GM19395 (cell line): ENCODE results near the gene CTNNAL1.
"Not testable (repeated sequence)": the region's sequence is repeated elsewhere in the genome, so short reads cannot be mapped to it uniquely, and the experiment has no call there.

Experiments
- ATAC-seq: cut with Tn5 transposase; IDR thresholded peaks from one replicate; pipeline ENCODE4 v1.9.1; 2021; ENCODE audit warnings: mild to moderate bottlenecking, moderate library complexity; ENCODE audit not compliant: unreplicated experiment

The CTNNAL1 gene

DNA sequence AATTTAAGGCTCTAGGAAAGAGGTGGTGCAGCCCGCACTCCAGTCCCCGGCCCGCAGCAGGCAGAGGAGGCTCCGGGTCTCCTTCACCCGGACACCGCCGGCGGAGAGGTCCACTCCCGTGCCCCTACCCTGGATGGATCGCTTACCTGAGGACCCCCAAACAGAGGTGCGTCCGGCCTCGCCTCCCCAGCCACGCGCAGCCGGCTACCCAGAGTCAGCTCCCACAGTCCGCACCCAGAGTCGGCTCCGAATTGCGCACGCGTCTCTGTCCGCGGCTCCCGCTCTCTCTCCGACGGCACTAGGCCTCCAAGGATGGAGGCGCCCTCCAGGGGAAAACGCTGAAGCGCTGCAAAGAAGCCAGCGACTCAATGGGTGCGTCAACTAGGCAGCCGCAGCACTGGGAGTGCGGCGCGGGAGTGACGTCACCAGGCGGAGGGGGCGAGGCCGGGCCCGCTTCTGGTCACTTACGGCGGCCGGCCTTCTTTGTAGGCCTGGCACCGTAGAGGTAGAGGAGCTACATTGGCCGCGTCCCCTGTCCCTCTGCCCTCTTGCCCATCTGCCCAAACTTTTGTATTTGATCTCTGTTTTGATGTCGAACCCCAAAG is 79.5 kb downstream of the CTNNAL1 start, which contains the start of gene ELP1:
Gene ELP1, minus strand, starts transcription at position 407 of the 605 bp plus-strand sequence. CDS start 2,978 bp downstream, outside the sequence.
- ATAC-seq: peak; percentile 87

DNA sequence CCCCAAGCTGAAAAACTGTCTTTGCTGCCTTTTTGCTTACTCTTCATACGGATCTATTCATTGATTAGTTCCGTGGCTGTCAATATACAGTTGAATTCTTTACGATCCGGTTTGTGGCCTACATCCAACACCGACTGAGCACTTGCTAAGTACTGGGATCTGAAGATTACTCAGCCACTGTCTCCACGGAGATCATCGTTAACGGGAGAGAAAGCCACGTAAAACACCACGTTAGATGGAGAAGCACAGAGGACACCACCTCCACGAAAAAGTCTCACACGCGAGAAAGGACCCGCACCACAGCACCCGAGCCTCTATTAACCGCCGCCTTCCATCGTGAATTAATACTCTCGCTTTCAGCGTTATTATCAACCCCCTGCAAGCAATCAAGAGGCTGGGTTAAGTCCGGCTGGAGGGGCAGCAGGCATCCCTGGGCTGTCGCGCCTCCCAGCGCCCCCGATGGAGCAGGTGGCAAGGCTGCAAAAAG is 80.0 kb downstream of the CTNNAL1 start:
- ATAC-seq: no peak

DNA sequence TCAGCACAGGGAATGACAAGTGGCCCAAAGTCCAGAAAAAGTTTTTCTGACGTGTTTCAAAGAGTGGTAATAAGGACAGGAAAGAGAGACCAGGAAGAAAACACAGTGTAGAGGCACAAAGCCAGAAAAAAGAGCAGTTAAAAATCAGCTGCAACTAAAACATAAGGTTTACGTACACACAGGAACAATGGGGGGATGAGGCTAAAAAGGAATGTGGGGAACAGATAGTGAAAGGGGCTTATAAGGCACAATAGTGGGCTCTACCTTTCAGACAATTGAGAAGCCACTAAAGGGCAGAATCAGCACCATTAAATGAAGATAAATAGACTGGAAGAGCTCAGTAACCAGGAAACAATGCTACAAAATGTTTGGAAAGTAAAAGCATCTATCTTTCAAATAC is 84.9 kb downstream of the CTNNAL1 start:
- ATAC-seq: no peak

DNA sequence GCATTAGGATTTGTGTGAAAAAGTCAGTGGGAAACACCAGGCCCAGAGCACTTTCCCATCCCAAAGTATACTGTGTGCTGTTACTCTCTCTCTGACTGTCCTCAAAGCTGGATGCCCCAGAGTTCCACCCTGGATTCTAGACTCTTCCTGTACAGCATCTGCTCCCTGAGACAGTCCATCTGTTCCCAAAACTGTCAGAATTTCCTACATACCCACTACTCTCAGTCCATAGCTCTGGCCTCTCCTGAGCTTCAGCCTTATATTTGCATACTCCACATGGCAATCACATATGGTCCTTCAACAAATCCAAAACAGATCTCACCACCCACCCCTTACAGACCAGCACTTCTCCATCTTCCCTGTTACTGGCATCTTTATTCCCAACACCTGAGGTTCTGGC is 88.8 kb downstream of the CTNNAL1 start:
- no peak for ATAC-seq

GRCh38 chr9:108921200-108921599 is 92.1 kb downstream of the CTNNAL1 start:
- no peak for ATAC-seq

DNA sequence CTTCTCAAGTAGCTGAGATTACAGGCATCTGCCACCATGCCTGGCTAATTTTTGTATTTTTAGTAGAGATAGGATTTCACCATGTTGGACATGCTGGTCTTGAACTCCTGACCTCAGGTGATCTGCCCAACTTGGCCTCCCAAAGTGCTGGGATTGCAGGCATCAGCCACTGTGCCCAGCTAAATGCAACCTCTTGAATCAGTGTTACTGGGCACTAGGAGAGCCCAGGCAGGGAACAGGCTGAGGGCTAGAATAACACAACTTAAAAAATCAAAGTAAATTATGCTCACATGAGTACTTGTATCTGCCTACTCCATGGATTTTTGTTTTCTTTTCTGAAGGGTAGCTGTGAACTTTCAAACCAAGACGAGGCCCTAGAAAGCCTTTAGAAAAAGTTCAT is 92.9 kb downstream of the CTNNAL1 start:
- not testable (repeated sequence) for ATAC-seq

GRCh38 chr9:108919517-108919916 is 93.8 kb downstream of the CTNNAL1 start:
- no peak for ATAC-seq

DNA sequence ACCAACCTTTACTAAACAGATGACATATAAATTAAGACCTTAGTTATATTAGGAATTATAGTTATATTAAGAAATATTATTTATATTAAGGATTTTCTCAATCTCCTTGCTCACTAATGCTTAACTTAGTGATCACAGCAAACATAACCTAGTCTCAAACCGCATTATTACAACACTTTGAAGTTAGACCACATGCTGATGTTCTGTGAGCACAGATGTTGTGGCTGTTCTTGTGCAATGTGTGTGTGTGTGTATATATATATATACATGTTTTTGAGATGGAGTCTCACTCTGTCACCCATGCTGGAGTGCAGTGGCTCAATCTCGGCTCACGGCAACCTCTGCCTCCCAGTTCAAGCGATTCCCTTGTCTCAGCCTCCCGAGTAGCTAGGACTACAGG is 99.9 kb downstream of the CTNNAL1 start:
- ATAC-seq: no peak

- ATAC-seq: no peak
These were observed 101.5 kb downstream of the CTNNAL1 start for GRCh38 chr9:108911820-108912219.

DNA sequence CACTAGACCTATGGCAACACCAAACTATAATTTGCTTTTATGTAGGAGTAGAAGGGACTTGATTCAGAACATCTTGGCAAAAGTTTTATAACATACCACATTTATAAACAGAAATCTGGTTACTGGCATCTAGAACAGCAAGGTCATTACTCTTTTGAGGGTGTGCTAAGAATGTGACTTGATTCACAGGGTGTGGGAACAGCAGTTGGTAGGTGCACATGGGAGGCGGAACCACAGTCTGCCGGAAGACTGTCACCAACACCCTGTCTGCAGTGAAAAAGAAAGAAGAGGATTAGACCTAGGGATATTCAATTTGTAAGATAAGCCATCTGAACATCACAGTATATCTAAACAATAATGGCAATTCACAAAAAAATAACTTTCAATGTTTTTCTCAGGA is 102.4 kb downstream of the CTNNAL1 start:
- ATAC-seq: no peak

GRCh38 chr9:108910402-108910801 is 102.9 kb downstream of the CTNNAL1 start:
- ATAC-seq: no peak

- ATAC-seq: no peak
These were observed 107.8 kb downstream of the CTNNAL1 start for GRCh38 chr9:108905494-108905893.

GRCh38 chr9:108904161-108904560 is 109.1 kb downstream of the CTNNAL1 start:
- no peak for ATAC-seq

GRCh38 chr9:108903420-108904103 is 109.7 kb downstream of the CTNNAL1 start:
- ATAC-seq: no peak

- ATAC-seq: no peak
These were observed 113.1 kb downstream of the CTNNAL1 start for GRCh38 chr9:108900176-108900575.

DNA sequence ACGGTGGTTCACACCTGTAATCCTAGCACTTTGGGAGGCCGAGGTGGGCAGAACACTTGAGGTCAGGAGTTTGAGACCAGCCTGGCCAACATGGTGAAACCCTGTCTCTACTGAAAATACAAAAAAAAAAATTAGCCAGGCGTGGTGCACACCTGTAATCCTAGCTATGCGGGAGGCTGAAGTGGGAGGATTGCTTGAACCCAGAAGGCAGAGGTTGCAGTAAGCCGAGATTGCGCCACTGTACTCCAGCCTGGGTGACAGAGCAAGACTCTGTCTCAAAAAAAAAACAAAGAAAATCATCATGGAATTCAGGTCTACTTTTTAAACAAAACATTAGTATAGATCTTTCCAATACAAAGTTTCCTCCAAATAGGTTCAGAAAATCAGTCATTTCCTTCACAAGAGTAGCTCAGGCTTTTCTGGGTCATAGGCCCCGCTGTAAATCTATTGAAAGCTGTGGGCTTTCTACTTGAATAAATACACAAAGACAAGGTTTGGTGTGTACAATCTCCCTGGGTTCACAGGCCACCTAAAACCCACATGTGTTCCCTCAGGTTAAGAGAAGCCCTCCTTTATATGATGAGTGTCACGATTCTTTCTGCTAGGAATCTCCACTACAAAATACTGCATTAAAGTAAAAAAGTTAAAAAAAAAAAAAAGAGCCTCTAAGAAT is 114.1 kb downstream of the CTNNAL1 start:
- ATAC-seq: not testable (repeated sequence)

DNA sequence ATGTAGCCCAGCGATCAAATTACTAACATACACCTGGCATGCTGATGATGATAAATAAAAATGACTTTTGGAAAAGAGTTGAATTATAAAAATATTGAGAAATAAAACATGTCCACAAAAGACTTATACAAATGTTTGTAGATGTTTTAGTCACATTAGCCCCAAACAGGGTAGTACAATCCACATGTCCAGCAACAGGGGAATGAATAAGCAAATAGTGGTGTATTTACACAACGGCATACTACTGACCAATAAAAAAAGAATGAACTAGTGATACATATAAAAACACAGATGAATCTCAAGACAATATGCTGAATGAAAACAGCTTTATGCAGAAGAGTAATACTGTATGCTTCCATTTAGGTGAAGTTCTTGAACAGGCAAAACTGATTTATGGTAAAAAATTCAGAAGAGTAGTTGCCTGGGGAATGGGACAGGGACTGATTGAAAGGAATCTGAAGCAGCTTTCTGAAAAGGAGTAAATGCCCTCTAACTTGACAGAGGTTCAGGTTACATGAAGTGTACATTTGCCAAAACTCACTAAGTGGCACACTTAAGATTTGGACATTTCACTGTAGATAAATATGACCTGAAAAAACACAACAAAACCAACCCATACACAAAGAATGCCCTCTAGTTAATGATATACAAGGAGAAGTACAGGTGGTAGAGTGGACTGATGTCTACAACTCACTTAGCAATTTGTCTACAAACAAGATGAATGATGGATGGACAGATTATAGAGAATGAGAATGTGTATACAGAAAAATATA is 115.8 kb downstream of the CTNNAL1 start:
- no peak for ATAC-seq

GRCh38 chr9:108894225-108894997 is 118.9 kb downstream of the CTNNAL1 start:
- no peak for ATAC-seq
